HFFc6 (cell line): Measurements from ENCODE around the gene RPS6KL1. TPM values are rescaled to one million over a fixed set of nuclear protein-coding genes. Genes with fewer than 3 reads are reported as not detected.

Experiments
- DNase-seq: peaks from one replicate; pipeline ENCODE4 v3.0.0-alpha.2; 2018
- H3K27ac Mint-ChIP-seq: 2 replicates; pipeline ENCODE4 v1.8.0; 2020; ENCODE audit warnings: mild to moderate bottlenecking, mixed read lengths
- H3K27me3 Mint-ChIP-seq: 2 replicates; pipeline ENCODE4 v1.8.0; 2021; ENCODE audit warnings: mild to moderate bottlenecking, moderate library complexity, mixed read lengths; ENCODE audit not compliant: insufficient read depth
- H3K36me3 Mint-ChIP-seq: 2 replicates; pipeline ENCODE4 v1.8.0; 2021; ENCODE audit warnings: low read depth, mixed read lengths
- H3K4me1 Mint-ChIP-seq: 2 replicates; pipeline ENCODE4 v1.8.0; 2020; ENCODE audit warnings: low read depth, mixed read lengths
- H3K4me3 Mint-ChIP-seq: 2 replicates; pipeline ENCODE4 v1.8.0; 2020; ENCODE audit warnings: mild to moderate bottlenecking, moderate library complexity, mixed read lengths
- H3K9me3 Mint-ChIP-seq: 2 replicates; pipeline ENCODE4 v1.8.0; 2020; ENCODE audit warnings: mild to moderate bottlenecking, mixed read lengths
- CTCF ChIP-seq: fragments of 200-600 bp; sonication (generic); IDR thresholded peaks from 2 replicates; pipeline ENCODE4 v1.5.0; 2021; ENCODE audit warnings: antibody characterized with exemption, mild to moderate bottlenecking
- total RNA-seq, 6 experiments: library from RNA; stranded (reverse); fragmentation: NEBNext Ultra II Directional; extraction: Animal tissue kit (Norgen Biotek cat#: 25700); gene quantifications; 2 replicates in 1 of 6; 3 replicates in 5 of 6; pipeline ENCODE4 v1.2.3, GENCODE V29; 2021

RPS6KL1 gene
- total RNA-seq, 6 experiments from 2014 or later, result 0.78 to 1.1 (median 1.0) TPM

GRCh38 chr14:74855021-74855420 lies 68.0 kb downstream of the RPS6KL1 start:
- no peaks in the 10 kb centered on the region for H3K36me3 Mint-ChIP-seq
- H3K9me3 Mint-ChIP-seq, result no peaks in the 10 kb centered on the region
- no peaks in the 10 kb centered on the region; the same call in 1 of the 2 replicates for H3K27me3 Mint-ChIP-seq
- H3K4me1 Mint-ChIP-seq, result peaks cover 37% of the 10 kb centered on the region
- no peak for TF ChIP-seq CTCF
- H3K27ac Mint-ChIP-seq, result no peak overlapping the region
- DNase-seq, result no peak
- H3K4me3 Mint-ChIP-seq, result no peak overlapping the region

Other genes starting within 250 kb of the RPS6KL1 start
- 10 to 100 TPM; 36.7 to 42.3 (median 40.6) TPM for gene AREL1, start 210.2 kb downstream of the RPS6KL1 start, total RNA-seq
- gene FCF1, start 210.1 kb downstream of the RPS6KL1 start, total RNA-seq, result 10 to 100 TPM; 69.7 to 87.4 (median 79.6) TPM
- 10 to 100 TPM; 46.0 to 50.8 (median 48.6) TPM for gene YLPM1, start 159.9 kb downstream of the RPS6KL1 start, total RNA-seq
- not detected for gene PROX2, start 47.1 kb downstream of the RPS6KL1 start, total RNA-seq
- 100 to 1,000 TPM in 5 of 6 experiments, 10 to 100 TPM in 1; 97.5 to 118 (median 109) TPM for gene DLST, start 41.3 kb downstream of the RPS6KL1 start, total RNA-seq
- gene PGF, start 32.3 kb upstream of the RPS6KL1 start, total RNA-seq, result 1 to 10 TPM in 4 of 6 experiments, under 1 TPM in 2; 0.87 to 2.9 (median 2.7) TPM
- gene EIF2B2, start 79.7 kb upstream of the RPS6KL1 start, total RNA-seq, result 10 to 100 TPM; 55.5 to 66.1 (median 59.0) TPM
- gene MLH3, start 128.2 kb upstream of the RPS6KL1 start, total RNA-seq, result 10 to 100 TPM in 1 of 6 experiments, 1 to 10 TPM in 5; 5.4 to 11.6 (median 7.6) TPM
- 10 to 100 TPM in 4 of 6 experiments, 1 to 10 TPM in 2; 5.9 to 14.9 (median 11.7) TPM for gene ACYP1, start 140.8 kb upstream of the RPS6KL1 start, total RNA-seq
- 1 to 10 TPM in 3 of 6 experiments, under 1 TPM in 3; 0.43 to 1.4 (median 1.1) TPM for gene ZC2HC1C, start 146.4 kb upstream of the RPS6KL1 start, total RNA-seq
- gene NEK9, start 203.8 kb upstream of the RPS6KL1 start, total RNA-seq, result 10 to 100 TPM; 67.6 to 79.4 (median 69.4) TPM